H9 (cell line): Measurements from ENCODE around the gene VSX1. TPM values are rescaled to one million over a fixed set of nuclear protein-coding genes. Genes with fewer than 3 reads are reported as not detected.

ENCODE experiments used
- DNase-seq: peaks from one replicate; pipeline ENCODE4 v3.0.0-alpha.2; 2017
- H2AFZ ChIP-seq: one replicate; pipeline ENCODE4 v1.6.1; 2013; ENCODE audit warnings: mild to moderate bottlenecking, low read length, control low read depth, moderate library complexity
- H2AK5ac ChIP-seq: 2 replicates; pipeline ENCODE4 v1.6.1; 2013; ENCODE audit warnings: low read length, control low read depth, mixed read lengths; ENCODE audit not compliant: insufficient read length
- H2BK120ac ChIP-seq: one replicate; pipeline ENCODE4 v1.6.1; 2013; ENCODE audit warnings: low read depth, mild to moderate bottlenecking, low read length, control low read depth, inconsistent platforms; ENCODE audit not compliant: poor library complexity, severe bottlenecking
- H2BK12ac ChIP-seq: 2 replicates; pipeline ENCODE4 v1.6.1; 2013; ENCODE audit warnings: low read length, control low read depth, mixed read lengths, low read depth; ENCODE audit not compliant: insufficient read length
- H2BK15ac ChIP-seq: 2 replicates; pipeline ENCODE4 v1.6.1; 2013; ENCODE audit warnings: low read depth, low read length, control low read depth
- H2BK20ac ChIP-seq: one replicate; pipeline ENCODE4 v1.6.1; 2013; ENCODE audit warnings: low read depth, mild to moderate bottlenecking, low read length, control low read depth, inconsistent platforms; ENCODE audit not compliant: poor library complexity, severe bottlenecking
- H2BK5ac ChIP-seq: 2 replicates; pipeline ENCODE4 v1.6.1; 2013; ENCODE audit warnings: low read length, control low read depth, mixed read lengths; ENCODE audit not compliant: insufficient read length
- H3K14ac ChIP-seq: 2 replicates; pipeline ENCODE4 v1.6.1; 2013; ENCODE audit warnings: low read length, control low read depth; ENCODE audit not compliant: insufficient read depth
- H3K18ac ChIP-seq: 2 replicates; pipeline ENCODE4 v1.6.1; 2013; ENCODE audit warnings: low read depth, mild to moderate bottlenecking, mixed read lengths, low read length, control low read depth; ENCODE audit not compliant: insufficient read length
- H3K23ac ChIP-seq: 2 replicates; pipeline ENCODE4 v1.6.1; 2013; ENCODE audit warnings: low read length, control low read depth, mixed read lengths, low read depth; ENCODE audit not compliant: insufficient read length
- H3K23me2 ChIP-seq: 2 replicates; pipeline ENCODE4 v1.6.1; 2013; ENCODE audit warnings: low read depth, mild to moderate bottlenecking, mixed read lengths, low read length, control low read depth; ENCODE audit not compliant: insufficient read length, poor library complexity, severe bottlenecking
- H3K27ac ChIP-seq: 2 replicates; pipeline ENCODE4 v1.5.1; 2013; ENCODE audit warnings: low read length, control low read depth, mixed read lengths, low read depth; ENCODE audit not compliant: insufficient read length
- H3K27me3 ChIP-seq: 2 replicates; pipeline ENCODE4 v1.6.1; 2013; ENCODE audit warnings: low read length, control low read depth, inconsistent platforms; ENCODE audit not compliant: insufficient read depth
- H3K4ac ChIP-seq: 2 replicates; pipeline ENCODE4 v1.6.1; 2013; ENCODE audit warnings: low read depth, mild to moderate bottlenecking, control low read depth, inconsistent platforms, low read length, moderate library complexity
- H3K4me1 ChIP-seq: 2 replicates; pipeline ENCODE4 v1.6.1; 2013; ENCODE audit warnings: low read length, control low read depth, inconsistent platforms; ENCODE audit not compliant: insufficient read depth
- H3K4me2 ChIP-seq: 2 replicates; pipeline ENCODE4 v1.6.1; 2013; ENCODE audit warnings: low read length, control low read depth, mixed read lengths; ENCODE audit not compliant: insufficient read length, insufficient read depth
- H3K56ac ChIP-seq: 2 replicates; pipeline ENCODE4 v1.6.1; 2013; ENCODE audit warnings: low read depth, mild to moderate bottlenecking, mixed read lengths, low read length, control low read depth; ENCODE audit not compliant: insufficient read length
- H3K79me1 ChIP-seq: 2 replicates; pipeline ENCODE4 v1.6.1; 2013; ENCODE audit warnings: low read depth, mild to moderate bottlenecking, moderate library complexity, low read length, control low read depth, inconsistent platforms; ENCODE audit not compliant: insufficient read depth, poor library complexity, severe bottlenecking
- H3K79me2 ChIP-seq: 2 replicates; pipeline ENCODE4 v1.6.1; 2013; ENCODE audit warnings: low read length, control low read depth, inconsistent platforms; ENCODE audit not compliant: insufficient read depth
- H3K9ac ChIP-seq: 2 replicates; pipeline ENCODE4 v1.6.1; 2013; ENCODE audit warnings: low read length, control low read depth, mixed read lengths; ENCODE audit not compliant: insufficient read length; ENCODE audit errors: extremely low read depth
- H3K9me3 ChIP-seq: one replicate; pipeline ENCODE4 v1.6.1; 2013; ENCODE audit warnings: low read depth, low read length, inconsistent platforms; ENCODE audit not compliant: control insufficient read depth
- H3T11ph ChIP-seq: one replicate; pipeline ENCODE4 v1.6.1; 2013; ENCODE audit warnings: mild to moderate bottlenecking, low read length, control low read depth, inconsistent platforms
- H4K20me1 ChIP-seq: one replicate; pipeline ENCODE4 v1.6.1; 2013; ENCODE audit not compliant: control insufficient read depth, insufficient read length, insufficient read depth
- H4K5ac ChIP-seq: 2 replicates; pipeline ENCODE4 v1.6.1; 2013; ENCODE audit warnings: low read depth, mild to moderate bottlenecking, mixed read lengths, low read length, control low read depth; ENCODE audit not compliant: insufficient read length
- H4K8ac ChIP-seq: replicated peaks from 2 replicates; pipeline ENCODE4 v1.6.1; 2013; ENCODE audit warnings: low read length, control low read depth, mixed read lengths, low read depth; ENCODE audit not compliant: insufficient read length
- H4K91ac ChIP-seq: 2 replicates; pipeline ENCODE4 v1.6.1; 2013; ENCODE audit warnings: low read depth, mild to moderate bottlenecking, moderate library complexity, mixed read lengths, low read length, control low read depth; ENCODE audit not compliant: insufficient read length
- H3K27ac Mint-ChIP-seq, 3 experiments: 2 replicates in 2 of 3; 3 replicates in 1 of 3; pipeline ENCODE4 v1.8.0; 2020 to 2021; ENCODE audit warnings: mixed read lengths in 3 of 3, mild to moderate bottlenecking in 1 of 3, moderate library complexity in 1 of 3
- H3K27me3 Mint-ChIP-seq: 2 replicates; pipeline ENCODE4 v1.8.0; 2021; ENCODE audit warnings: low read depth, mild to moderate bottlenecking, moderate library complexity, mixed read lengths
- H3K36me3 Mint-ChIP-seq, 3 experiments: 2 replicates in 2 of 3; 3 replicates in 1 of 3; pipeline ENCODE4 v1.8.0; 2020 to 2021; ENCODE audit warnings: low read depth in 3 of 3, mixed read lengths in 3 of 3; ENCODE audit not compliant: insufficient read depth in 1 of 3
- H3K4me1 Mint-ChIP-seq, 2 experiments: 2 replicates each; pipeline ENCODE4 v1.8.0; 2020; ENCODE audit warnings: mixed read lengths in 2 of 2
- H3K4me3 Mint-ChIP-seq, 2 experiments: 2 replicates in 1 of 2; 3 replicates in 1 of 2; pipeline ENCODE4 v1.8.0; 2020 to 2021; ENCODE audit warnings: mild to moderate bottlenecking in 2 of 2, mixed read lengths in 2 of 2, moderate library complexity in 1 of 2
- H3K9me3 Mint-ChIP-seq, 2 experiments: 2 replicates in 1 of 2; 3 replicates in 1 of 2; pipeline ENCODE4 v1.8.0; 2020; ENCODE audit warnings: mild to moderate bottlenecking in 2 of 2, mixed read lengths in 2 of 2, moderate library complexity in 1 of 2
- CTCF ChIP-seq: fragments of 200-600 bp; sonication (generic); conservative IDR thresholded peaks from 3 replicates; pipeline ENCODE4 v1.8.0; 2021; ENCODE audit warnings: antibody characterized with exemption, mild to moderate bottlenecking
- WGBS: extraction: QIAGEN DNeasy Blood & Tissue Kit; methylation state at CpG from one replicate; pipeline ENCODE4 v1.1.7; 2013; ENCODE audit warnings: missing lambda C conversion rate, low lambda C conversion rate, mixed read lengths; ENCODE audit not compliant: insufficient read length; ENCODE audit errors: extremely low coverage; 5-methylcytosine and 5-hydroxymethylcytosine counted together
- total RNA-seq: library from RNA; stranded (reverse); gene quantifications from 2 replicates; pipeline ENCODE4 v1.2.1, GENCODE V29; 2021

The VSX1 gene
- total RNA-seq, 1 experiment from 2014 or later: not detected

GRCh38 chr20:25061821-25062530 is 20.0 kb downstream of the VSX1 start:
- H3K4ac ChIP-seq: no peak overlapping the region
- H2AFZ ChIP-seq: no peak overlapping the region
- no peaks in the 10 kb centered on the region for H3K36me3 Mint-ChIP-seq
- peaks cover 18% of the 10 kb centered on the region for H3K23me2 ChIP-seq
- no peak overlapping the region for H3T11ph ChIP-seq
- H3K27ac ChIP-seq: no peak overlapping the region
- H3K4me3 Mint-ChIP-seq: no peak overlapping the region
- no peak overlapping the region for H3K18ac ChIP-seq
- H3K9ac ChIP-seq: no peak overlapping the region
- H4K91ac ChIP-seq: no peak overlapping the region
- H2BK20ac ChIP-seq: no peak overlapping the region
- no peaks in the 10 kb centered on the region; a peak in 1 of 5 replicates for H3K9me3 Mint-ChIP-seq
- H3K56ac ChIP-seq: no peak overlapping the region
- no peaks in the 10 kb centered on the region for H3K79me2 ChIP-seq
- no peak overlapping the region for H2AK5ac ChIP-seq
- H4K5ac ChIP-seq: no peak overlapping the region
- peak overlapping the region; percentile 45 for H3K23ac ChIP-seq
- H2BK120ac ChIP-seq: no peak overlapping the region
- peaks cover 92% of the 10 kb centered on the region for H3K27me3 Mint-ChIP-seq
- H3K14ac ChIP-seq: no peak overlapping the region; the same call in 1 of the 2 replicates
- H3K27me3 ChIP-seq: peaks cover 28% of the 10 kb centered on the region; the same call in 1 of the 2 replicates
- H4K8ac ChIP-seq: no peak overlapping the region
- no CpG with 5 or more reads among the region's 15 CpGs for WGBS
- H3K27ac Mint-ChIP-seq: 0 out of 7 replicates have a peak overlapping the region, but pooled peaks of 1 of the 3 experiments have one; percentile 25
- no peak for DNase-seq
- no peak overlapping the region for H3K4me2 ChIP-seq
- H3K4me1 ChIP-seq: no peaks in the 10 kb centered on the region
- H3K79me1 ChIP-seq: no peaks in the 10 kb centered on the region
- H3K9me3 ChIP-seq: no peaks in the 10 kb centered on the region
- no peak overlapping the region for H2BK12ac ChIP-seq
- H2BK5ac ChIP-seq: no peak overlapping the region
- H3K4me1 Mint-ChIP-seq: peaks cover 7 to 12% of the 10 kb centered on the region in 2 experiments; a peak in 3 of 4 replicates
- TF ChIP-seq CTCF: no peak
- no peaks in the 10 kb centered on the region for H4K20me1 ChIP-seq
- no peak overlapping the region for H2BK15ac ChIP-seq
